ENCODE measurements around the gene FAF1.
"Not testable (repeated sequence)": the region's sequence is repeated elsewhere in the genome, so short reads cannot be mapped to it uniquely, and the experiment has no call there.

FAF1 gene

DNA sequence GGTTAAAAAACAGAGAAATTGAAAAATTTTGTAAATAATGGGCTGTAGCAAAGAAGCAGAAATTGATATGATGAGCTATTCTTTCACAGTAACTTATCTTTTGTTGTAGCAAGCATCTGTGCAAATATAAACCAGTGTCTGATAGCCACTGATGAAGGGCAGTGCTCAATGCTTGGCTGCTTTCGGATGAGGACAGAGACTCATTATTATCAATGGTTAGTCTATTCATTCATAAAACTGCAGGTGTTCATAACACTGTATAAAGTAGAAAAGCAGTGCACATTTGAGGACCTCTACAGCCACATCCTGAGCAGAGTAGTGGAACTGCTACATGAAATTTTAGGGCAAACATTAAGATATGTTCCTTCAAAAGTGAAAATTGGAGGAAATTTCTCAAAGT, 107.2 kb downstream of the FAF1 start:
- H3K27me3 Mint-ChIP-seq = no peaks in the 10 kb centered on the region
- DNase-seq = no peak
- H3K4me1 Mint-ChIP-seq = peaks cover 0 to 3% of the 10 kb centered on the region in 2 donors

DNA sequence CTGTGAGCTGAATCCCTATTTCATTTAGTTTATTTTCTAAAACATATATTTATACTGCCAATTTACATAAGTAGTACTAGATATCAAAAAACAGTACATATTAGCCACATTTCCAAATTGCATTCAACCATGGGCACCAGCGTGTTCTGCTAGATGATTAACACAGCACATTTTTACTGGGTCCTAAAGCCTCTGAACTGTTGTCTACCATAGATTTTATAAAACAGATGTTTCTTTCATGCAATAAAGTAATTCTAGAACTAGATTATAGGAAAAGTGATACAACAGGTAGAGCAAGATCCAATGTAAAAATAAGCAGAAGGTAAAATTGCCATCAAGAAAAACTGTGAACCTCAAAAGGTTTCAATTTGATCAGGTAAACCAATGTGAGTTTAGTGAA, 108.6 kb downstream of the FAF1 start:
- H3K36me3 Mint-ChIP-seq = peaks cover 18 to 33% of the 10 kb centered on the region in 2 donors
- DNase-seq = no peak
- H3K9me3 Mint-ChIP-seq = peaks cover 10 to 14% of the 10 kb centered on the region in 2 donors
- ATAC-seq (replicated peaks) = no peak
- no peak overlapping the region for H3K4me3 Mint-ChIP-seq
- peaks cover 3 to 4% of the 10 kb centered on the region in 2 donors for H3K4me1 Mint-ChIP-seq
- H3K27ac Mint-ChIP-seq = no peak overlapping the region
- no peaks in the 10 kb centered on the region for H3K27me3 Mint-ChIP-seq

More for the DNA sequence above, 107.2 kb downstream of the FAF1 start:
- no peak for ATAC-seq (replicated peaks)
- no peak overlapping the region for H3K4me3 Mint-ChIP-seq
- no peak overlapping the region for H3K27ac Mint-ChIP-seq
- H3K36me3 Mint-ChIP-seq = peaks cover 10 to 19% of the 10 kb centered on the region in 2 donors
- H3K9me3 Mint-ChIP-seq = peaks cover 5 to 7% of the 10 kb centered on the region in 2 donors

DNA sequence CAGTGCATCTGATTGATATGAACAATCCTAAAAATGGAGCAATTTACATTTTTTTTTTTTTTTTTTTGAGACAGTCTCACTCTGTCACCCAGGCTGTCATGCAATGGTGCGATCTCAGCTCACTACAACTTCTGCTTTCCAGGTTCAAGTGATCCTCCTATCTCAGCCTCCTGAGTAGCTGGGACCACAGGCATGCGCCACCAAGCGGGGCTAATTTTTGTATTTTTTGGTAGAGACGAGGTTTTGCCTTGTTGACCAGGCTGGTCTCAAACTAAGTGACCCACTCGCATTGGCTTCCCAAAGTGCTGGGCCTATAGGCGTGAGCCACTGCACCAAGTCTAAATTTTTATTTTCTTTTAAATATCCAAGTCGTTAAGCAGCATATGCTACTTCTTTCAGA, 109.0 kb downstream of the FAF1 start:
- peaks cover 3 to 9% of the 10 kb centered on the region in 2 donors for H3K4me1 Mint-ChIP-seq
- peaks cover 18 to 32% of the 10 kb centered on the region in 2 donors for H3K36me3 Mint-ChIP-seq

DNA sequence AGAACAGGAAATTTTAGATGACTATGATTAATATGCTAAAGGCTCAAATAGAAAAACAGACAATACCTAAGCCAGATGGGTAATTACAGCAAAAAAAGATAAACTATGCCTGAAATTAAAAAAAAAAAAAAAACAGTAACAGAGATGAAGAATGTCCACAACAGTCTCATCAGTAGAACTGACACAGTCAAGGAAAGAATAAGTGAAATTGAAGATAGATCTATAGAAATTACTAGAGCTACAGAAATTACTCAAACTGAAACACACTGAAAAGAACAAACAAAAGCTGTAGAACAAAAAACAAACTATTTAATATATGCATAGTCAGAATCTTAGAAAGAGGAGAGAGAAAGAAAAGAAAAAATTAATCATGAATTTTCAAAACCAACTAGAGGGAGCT, 112.8 kb downstream of the FAF1 start:
- Mint-ChIP-seq H3K27ac (no peak overlapping the region), H3K36me3 (peaks cover 26 to 44% of the 10 kb centered on the region in 2 donors), H3K27me3 (no peaks in the 10 kb centered on the region), H3K4me1 (peaks cover 8 to 19% of the 10 kb centered on the region in 2 donors), H3K9me3 (peaks cover 12 to 14% of the 10 kb centered on the region in 2 donors), H3K4me3 (no peak overlapping the region)
- no peak for ATAC-seq (replicated peaks)
- no peak for DNase-seq

More for the DNA sequence above, 109.0 kb downstream of the FAF1 start:
- H3K4me3 Mint-ChIP-seq = no peak overlapping the region
- ATAC-seq (replicated peaks) (no peak), DNase-seq (no peak)
- H3K27ac Mint-ChIP-seq = no peak overlapping the region
- H3K27me3 Mint-ChIP-seq = no peaks in the 10 kb centered on the region
- H3K9me3 Mint-ChIP-seq = peaks cover 10 to 14% of the 10 kb centered on the region in 2 donors

DNA sequence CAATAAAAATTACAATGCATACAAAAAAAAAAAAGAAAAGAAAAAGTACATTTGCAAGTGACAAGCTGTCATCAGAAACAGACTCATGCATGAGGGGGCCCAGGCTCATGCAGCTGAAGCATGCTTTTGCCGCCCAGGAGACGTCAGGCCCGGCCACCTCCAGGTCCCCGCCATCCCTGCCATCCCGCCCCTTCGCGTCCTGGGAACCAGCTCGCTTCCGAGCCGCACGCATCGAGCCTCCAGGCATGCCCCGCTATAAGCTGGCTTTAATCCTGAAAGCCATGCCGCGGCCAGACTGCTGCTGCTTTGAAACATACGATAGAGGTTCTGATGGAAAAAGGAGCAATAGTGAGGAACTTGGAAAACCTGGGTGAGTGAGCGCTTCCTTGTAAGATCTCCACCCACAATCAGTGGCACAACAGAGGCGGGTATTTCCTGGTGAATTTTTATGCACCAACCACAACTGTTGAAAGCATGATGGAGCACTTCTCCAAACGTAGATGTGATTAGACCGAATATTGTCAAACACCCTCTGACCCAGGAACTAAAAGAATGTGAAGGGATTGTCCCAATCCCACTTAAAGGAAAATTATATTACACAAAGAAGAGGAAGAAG, 113.7 kb downstream of the FAF1 start:
- no peak overlapping the region for H3K27ac Mint-ChIP-seq
- no peaks in the 10 kb centered on the region for H3K27me3 Mint-ChIP-seq
- H3K4me1 Mint-ChIP-seq = peaks cover 9 to 19% of the 10 kb centered on the region in 2 donors
- DNase-seq (no peak), ATAC-seq (replicated peaks) (no peak)
- H3K9me3 Mint-ChIP-seq = peaks cover 12 to 14% of the 10 kb centered on the region in 2 donors
- no peak overlapping the region for H3K4me3 Mint-ChIP-seq
- peaks cover 24 to 41% of the 10 kb centered on the region in 2 donors for H3K36me3 Mint-ChIP-seq

- no peak overlapping the region for H3K4me3 Mint-ChIP-seq
- no peak overlapping the region for H3K27ac Mint-ChIP-seq
- ATAC-seq (replicated peaks) (no peak), DNase-seq (no peak)
- peaks cover 9 to 19% of the 10 kb centered on the region in 2 donors for H3K4me1 Mint-ChIP-seq
- peaks cover 16 to 20% of the 10 kb centered on the region in 2 donors for H3K36me3 Mint-ChIP-seq
- H3K9me3 Mint-ChIP-seq = peaks cover 0 to 1% of the 10 kb centered on the region in 2 donors
- no peaks in the 10 kb centered on the region for H3K27me3 Mint-ChIP-seq
Measured at GRCh38 chr1:50841791-50842387, 118.2 kb downstream of the FAF1 start.

DNA sequence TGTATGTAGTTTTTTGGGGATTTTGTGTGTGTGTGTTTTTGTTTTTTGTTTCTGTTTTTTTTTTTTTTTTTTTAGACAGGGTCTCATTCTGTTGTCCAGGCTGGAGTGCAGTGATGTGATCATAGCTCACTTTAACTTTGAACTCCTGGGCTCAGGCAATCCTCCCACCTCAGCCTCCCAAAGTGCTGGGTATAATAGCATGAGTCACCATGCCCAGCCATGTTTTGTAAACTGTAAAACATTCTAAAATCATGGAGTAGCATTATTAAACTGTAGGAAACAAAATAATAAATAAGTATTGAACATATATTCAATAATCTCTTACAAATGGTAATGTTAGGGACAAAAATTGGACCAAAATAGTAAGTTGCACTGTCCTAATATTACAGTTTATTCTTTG, 124.0 kb downstream of the FAF1 start:
- Mint-ChIP-seq H3K36me3 (peaks cover 29 to 37% of the 10 kb centered on the region in 2 donors), H3K4me3 (no peak overlapping the region), H3K9me3 (peaks cover 0 to 8% of the 10 kb centered on the region in 2 donors), H3K4me1 (peaks cover 5 to 17% of the 10 kb centered on the region in 2 donors), H3K27me3 (no peaks in the 10 kb centered on the region), H3K27ac (no peak overlapping the region)
- no peak for ATAC-seq (replicated peaks)
- no peak for DNase-seq

DNA sequence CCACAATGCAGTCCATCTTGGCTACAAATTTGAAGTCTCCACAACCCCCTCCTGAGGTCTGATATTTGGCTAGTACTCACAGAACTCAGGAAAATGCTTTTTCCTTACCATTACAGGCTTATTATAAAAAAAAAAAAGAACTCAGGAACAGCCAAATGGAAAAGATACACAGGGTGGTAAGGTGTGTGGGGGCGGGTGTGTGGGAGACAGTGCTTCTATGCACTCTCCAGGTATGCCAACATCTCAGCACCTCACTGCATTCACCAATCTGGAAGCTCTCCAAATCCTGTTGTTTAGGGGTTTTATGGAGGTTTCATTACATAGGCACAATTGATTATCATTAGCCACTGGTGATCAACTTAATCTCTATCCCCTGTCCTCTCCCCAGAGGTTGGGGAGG, 126.9 kb downstream of the FAF1 start:
- DNase-seq (no peak), ATAC-seq (replicated peaks) (no peak)
- H3K36me3 Mint-ChIP-seq = peaks cover 31 to 43% of the 10 kb centered on the region in 2 donors
- H3K27me3 Mint-ChIP-seq = no peaks in the 10 kb centered on the region
- peaks cover 6 to 17% of the 10 kb centered on the region in 2 donors for H3K4me1 Mint-ChIP-seq
- peaks cover 0 to 8% of the 10 kb centered on the region in 2 donors for H3K9me3 Mint-ChIP-seq
- H3K4me3 Mint-ChIP-seq = no peak overlapping the region
- H3K27ac Mint-ChIP-seq = no peak overlapping the region

GRCh38 chr1:50832167-50832566, 127.9 kb downstream of the FAF1 start:
- no peak for ATAC-seq (replicated peaks)
- no peak for DNase-seq
- H3K27me3 Mint-ChIP-seq = no peaks in the 10 kb centered on the region
- H3K36me3 Mint-ChIP-seq = peaks cover 31 to 43% of the 10 kb centered on the region in 2 donors
- H3K4me1 Mint-ChIP-seq = peaks cover 6 to 17% of the 10 kb centered on the region in 2 donors
- no peak overlapping the region for H3K4me3 Mint-ChIP-seq
- H3K9me3 Mint-ChIP-seq = peaks cover 0 to 8% of the 10 kb centered on the region in 2 donors
- H3K27ac Mint-ChIP-seq = no peak overlapping the region

DNA sequence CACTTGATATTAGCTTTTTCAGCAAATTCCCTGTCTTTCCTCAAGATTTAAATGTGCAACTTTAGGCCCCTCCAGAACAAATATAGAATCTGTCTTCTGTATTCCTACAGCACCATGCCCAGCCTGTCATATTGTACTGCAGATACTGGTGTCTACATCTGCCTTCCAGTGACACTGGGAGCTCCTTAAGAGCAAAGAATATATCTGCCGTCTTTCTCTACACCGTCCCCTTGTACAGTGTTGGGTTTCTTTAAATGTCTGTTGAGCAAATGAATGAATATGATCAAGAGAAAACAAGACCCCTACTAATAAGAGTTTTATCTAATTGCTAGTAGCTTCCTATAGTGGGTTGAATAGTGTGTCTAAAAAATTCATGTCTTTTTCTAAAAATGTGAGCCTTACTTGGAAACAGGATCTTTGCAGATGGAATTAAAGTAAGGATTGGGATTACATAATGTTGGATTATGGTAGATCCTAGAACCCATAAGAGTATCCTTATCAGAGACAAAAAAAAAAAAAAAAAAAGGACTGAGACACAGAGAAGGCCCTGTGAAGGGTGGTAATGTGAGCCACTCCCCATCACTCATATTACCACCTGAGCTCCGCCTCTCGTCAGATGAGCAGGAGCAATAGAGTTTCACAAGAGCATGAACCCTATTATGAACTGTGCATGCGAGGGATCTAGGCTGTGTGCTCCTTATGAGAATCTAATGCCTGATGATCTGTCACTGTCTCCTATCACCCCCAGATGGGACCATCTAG, 128.6 kb downstream of the FAF1 start:
- DNase-seq (no peak), ATAC-seq (replicated peaks) (no peak)
- no peak overlapping the region for H3K4me3 Mint-ChIP-seq
- no peaks in the 10 kb centered on the region for H3K27me3 Mint-ChIP-seq
- H3K27ac Mint-ChIP-seq = no peak overlapping the region
- peaks cover 32 to 46% of the 10 kb centered on the region in 2 donors for H3K36me3 Mint-ChIP-seq
- H3K9me3 Mint-ChIP-seq = peaks cover 0 to 8% of the 10 kb centered on the region in 2 donors
- H3K4me1 Mint-ChIP-seq = peaks cover 6 to 17% of the 10 kb centered on the region in 2 donors

- no peaks in the 10 kb centered on the region for H3K27me3 Mint-ChIP-seq
- ATAC-seq (replicated peaks) (no peak), DNase-seq (no peak)
- H3K9me3 Mint-ChIP-seq = peaks cover 0 to 8% of the 10 kb centered on the region in 2 donors
- H3K36me3 Mint-ChIP-seq = peaks cover 29 to 42% of the 10 kb centered on the region in 2 donors
- no peak overlapping the region for H3K27ac Mint-ChIP-seq
- no peak overlapping the region for H3K4me3 Mint-ChIP-seq
- peaks cover 6 to 14% of the 10 kb centered on the region in 2 donors for H3K4me1 Mint-ChIP-seq
Measured at GRCh38 chr1:50830621-50831020, 129.4 kb downstream of the FAF1 start.

GRCh38 chr1:50829014-50829958, 130.8 kb downstream of the FAF1 start:
- ATAC-seq (replicated peaks) = no peak
- H3K27me3 Mint-ChIP-seq = no peaks in the 10 kb centered on the region
- peaks cover 5 to 8% of the 10 kb centered on the region in 2 donors for H3K4me1 Mint-ChIP-seq
- H3K9me3 Mint-ChIP-seq = peaks cover 0 to 4% of the 10 kb centered on the region in 2 donors
- no peak overlapping the region for H3K4me3 Mint-ChIP-seq
- H3K27ac Mint-ChIP-seq = no peak overlapping the region
- no peak for DNase-seq
- H3K36me3 Mint-ChIP-seq = peaks cover 21 to 33% of the 10 kb centered on the region in 2 donors

DNA sequence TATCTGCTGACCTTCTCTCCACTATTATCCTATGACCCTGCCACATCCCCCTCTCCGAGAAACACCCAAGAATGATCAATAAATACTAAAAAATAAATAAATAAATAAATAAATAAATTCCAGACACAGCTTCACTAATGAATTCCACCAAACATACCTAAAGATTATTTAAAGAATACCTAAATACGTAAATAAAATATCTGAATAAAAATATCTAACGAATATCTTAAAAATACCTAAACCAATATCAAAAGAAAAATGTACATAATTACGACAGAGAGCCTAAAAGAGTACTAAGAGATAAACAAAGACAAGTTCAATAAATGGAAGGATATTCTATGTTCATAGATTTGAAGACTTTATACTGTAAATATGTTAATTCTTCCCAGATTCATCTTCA, 132.5 kb downstream of the FAF1 start:
- Mint-ChIP-seq H3K4me1 (peaks cover 6 to 9% of the 10 kb centered on the region in 2 donors), H3K36me3 (peaks cover 6 to 19% of the 10 kb centered on the region in 2 donors), H3K27me3 (no peaks in the 10 kb centered on the region), H3K27ac (no peak overlapping the region), H3K9me3 (no peaks in the 10 kb centered on the region), H3K4me3 (no peak overlapping the region)
- ATAC-seq (replicated peaks) (no peak), DNase-seq (no peak)

- not testable (repeated sequence) for H3K27ac Mint-ChIP-seq; H3K27me3 Mint-ChIP-seq; H3K4me3 Mint-ChIP-seq; ATAC-seq (replicated peaks); DNase-seq; H3K9me3 Mint-ChIP-seq
- Mint-ChIP-seq H3K4me1 (peaks cover 11 to 13% of the 10 kb centered on the region in 2 donors), H3K36me3 (peaks cover 6 to 16% of the 10 kb centered on the region in 2 donors)
Measured at GRCh38 chr1:50826792-50827191, 133.3 kb downstream of the FAF1 start.

Measured in stimulated activated naive B cell treated with anti-CD40 and anti-IgM and Interleukin-4, amounts not matched to agents 10 μg/mL and 1 μg/mL and 100 μg/mL, for 72 hours (primary cell).